ENCODE results near the gene ASCC1. TPM values are rescaled to one million over a fixed set of nuclear protein-coding genes. Genes with fewer than 3 reads are reported as not detected.

The ASCC1 gene
- total and polyA plus RNA-seq, 2 donors: 29.7 to 33.5 TPM

DNA sequence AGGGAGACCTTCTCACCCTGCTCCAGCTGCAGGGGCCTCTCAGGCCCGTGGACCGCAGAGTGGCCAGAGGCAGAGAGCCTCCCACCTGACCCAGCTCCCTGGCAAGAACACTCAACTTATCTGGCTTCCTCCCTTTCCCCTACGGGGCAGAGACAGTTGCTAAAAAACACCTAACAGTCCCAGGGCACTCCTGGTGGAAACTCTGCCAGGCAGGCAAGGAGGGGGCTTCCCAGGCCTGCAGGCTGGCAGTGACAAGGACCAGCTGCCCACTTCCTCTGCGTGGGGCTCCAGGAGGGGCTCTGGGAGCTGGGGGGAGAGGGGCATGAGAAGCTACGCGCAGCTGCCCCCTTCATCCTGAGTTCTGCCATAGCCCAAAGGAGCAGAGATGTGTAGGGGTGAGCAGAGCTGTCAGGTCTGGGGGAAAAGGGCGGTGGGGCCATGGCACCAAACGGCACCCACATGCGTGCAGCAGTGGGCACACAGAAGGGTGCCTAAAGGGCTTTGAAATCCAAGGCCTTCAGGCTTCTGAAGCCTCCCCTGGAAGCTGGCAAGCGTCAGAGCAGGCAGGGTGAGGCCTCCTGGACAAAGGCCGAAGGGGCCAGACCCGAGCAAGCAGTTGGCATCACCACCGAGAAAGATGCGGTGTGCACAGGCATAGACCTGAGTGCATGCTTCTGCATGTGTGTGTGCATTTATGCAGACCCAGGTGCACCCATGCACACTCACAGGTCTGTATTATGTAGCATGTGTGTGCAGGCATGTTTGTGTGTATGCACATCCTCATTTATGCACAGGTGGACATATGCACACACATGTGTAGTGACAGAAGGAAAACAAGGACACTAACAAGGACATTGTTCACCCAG lies 142.1 kb downstream of the ASCC1 start:
- DNase-seq (ENCODE audit: extremely low spot score): no peak
- H3K4me1 ChIP-seq (ENCODE audit: insufficient read depth): no peaks in the 10 kb centered on the region
- H3K27ac ChIP-seq (ENCODE audit: low read depth): no peak overlapping the region
- H3K36me3 ChIP-seq (ENCODE audit: insufficient read depth): no peaks in the 10 kb centered on the region
- no peak overlapping the region for H3K4me3 ChIP-seq (ENCODE audit: low read depth, low read length)
- WGBS: 77% methylated on average over 14 of the region's 14 CpGs

DNA sequence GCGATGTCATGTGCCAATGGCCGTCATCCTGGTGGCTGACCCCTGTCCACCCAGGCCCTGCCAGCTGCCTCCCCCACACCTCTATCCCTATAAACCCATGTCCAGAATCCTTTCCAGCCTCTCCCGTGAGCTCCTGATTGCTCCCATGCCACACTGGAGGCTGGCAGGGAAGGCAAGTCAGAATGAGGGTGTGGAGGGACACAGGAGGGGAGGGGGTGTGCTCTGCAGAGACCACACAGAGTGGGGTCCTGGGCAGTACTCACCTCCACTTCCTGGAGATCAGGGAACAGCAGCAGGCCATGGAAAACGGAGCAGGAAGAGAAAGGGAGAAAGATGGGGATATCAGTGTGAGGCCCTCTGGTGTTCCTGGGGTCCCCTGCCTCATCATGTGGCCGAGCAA lies 143.4 kb downstream of the ASCC1 start:
- no peak for DNase-seq (ENCODE audit: extremely low spot score)
- WGBS: 95% methylated on average over 5 of the region's 5 CpGs
- Histone ChIP-seq H3K36me3 (ENCODE audit: insufficient read depth) (no peaks in the 10 kb centered on the region), H3K4me1 (ENCODE audit: insufficient read depth) (no peaks in the 10 kb centered on the region), H3K4me3 (ENCODE audit: low read depth, low read length) (no peak overlapping the region), H3K27ac (ENCODE audit: low read depth) (no peak overlapping the region)

DNA sequence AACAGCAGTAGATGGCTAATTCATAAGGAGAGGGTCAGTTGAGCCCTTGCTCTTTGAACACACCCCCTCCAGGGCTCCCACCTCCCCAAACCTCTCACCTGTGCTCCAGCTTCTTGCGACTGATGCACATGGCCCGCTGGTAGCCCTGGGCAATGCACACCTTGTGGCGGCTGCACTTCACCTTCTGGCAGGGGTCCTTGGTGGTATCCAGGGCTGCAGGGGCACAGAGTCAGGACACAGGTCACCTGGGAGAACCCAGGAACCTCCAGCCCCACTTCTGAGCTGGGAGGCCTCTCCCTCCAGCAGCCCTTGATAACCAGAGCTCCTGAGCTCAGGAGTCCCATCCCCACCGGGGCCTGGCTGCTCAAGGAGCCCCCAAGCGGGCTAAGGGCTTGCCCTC lies 144.0 kb downstream of the ASCC1 start:
- H3K36me3 ChIP-seq (ENCODE audit: insufficient read depth): no peaks in the 10 kb centered on the region
- no peak overlapping the region for H3K4me3 ChIP-seq (ENCODE audit: low read depth, low read length)
- no peak overlapping the region for H3K27ac ChIP-seq (ENCODE audit: low read depth)
- 92% methylated on average over 5 of the region's 5 CpGs for WGBS
- no peaks in the 10 kb centered on the region for H3K4me1 ChIP-seq (ENCODE audit: insufficient read depth)
- no peak for DNase-seq (ENCODE audit: extremely low spot score)

DNA sequence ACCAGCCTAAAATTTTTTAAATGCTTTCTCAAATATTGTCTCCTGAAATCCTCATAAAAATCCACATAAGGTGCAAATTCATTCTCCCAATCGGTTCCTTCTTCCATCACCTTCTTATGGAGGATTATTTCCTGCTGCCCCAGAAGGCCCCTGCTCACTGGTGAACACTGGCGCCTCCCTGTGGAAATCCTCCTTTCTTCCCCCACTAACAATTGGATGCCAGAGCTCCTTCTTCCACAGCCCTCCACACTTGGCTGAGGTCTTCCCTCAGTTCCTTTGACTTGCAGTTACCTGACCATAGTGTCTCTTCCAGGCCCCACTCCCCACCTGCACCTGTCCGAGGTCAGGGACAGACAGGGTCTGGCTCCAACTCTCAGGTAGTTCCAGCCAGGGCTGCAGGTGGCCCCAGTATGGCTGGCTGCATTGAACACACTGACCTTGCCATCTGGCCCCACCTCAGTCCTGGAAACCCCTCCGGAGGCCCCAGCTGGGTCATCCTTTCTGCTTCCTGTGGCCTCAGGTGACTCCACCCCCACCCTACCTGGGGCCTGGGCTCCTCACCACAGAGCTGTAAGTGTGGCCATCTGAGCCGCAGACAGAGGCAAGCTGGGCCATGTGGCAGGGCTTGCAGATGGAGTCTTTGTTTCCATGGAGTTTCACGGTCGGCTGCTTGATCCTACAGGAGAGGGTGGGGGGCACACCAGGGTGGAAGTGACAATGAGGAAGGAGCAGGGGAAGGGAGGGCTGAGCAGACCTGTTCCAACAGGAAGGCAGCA lies 146.1 kb downstream of the ASCC1 start:
- H3K27ac ChIP-seq (ENCODE audit: low read depth): no peak overlapping the region
- H3K36me3 ChIP-seq (ENCODE audit: insufficient read depth): no peaks in the 10 kb centered on the region
- WGBS: 81% methylated on average over 7 of the region's 7 CpGs
- no peaks in the 10 kb centered on the region for H3K4me1 ChIP-seq (ENCODE audit: insufficient read depth)
- no peak overlapping the region for H3K4me3 ChIP-seq (ENCODE audit: low read depth, low read length)
- DNase-seq (ENCODE audit: extremely low spot score): no peak

DNA sequence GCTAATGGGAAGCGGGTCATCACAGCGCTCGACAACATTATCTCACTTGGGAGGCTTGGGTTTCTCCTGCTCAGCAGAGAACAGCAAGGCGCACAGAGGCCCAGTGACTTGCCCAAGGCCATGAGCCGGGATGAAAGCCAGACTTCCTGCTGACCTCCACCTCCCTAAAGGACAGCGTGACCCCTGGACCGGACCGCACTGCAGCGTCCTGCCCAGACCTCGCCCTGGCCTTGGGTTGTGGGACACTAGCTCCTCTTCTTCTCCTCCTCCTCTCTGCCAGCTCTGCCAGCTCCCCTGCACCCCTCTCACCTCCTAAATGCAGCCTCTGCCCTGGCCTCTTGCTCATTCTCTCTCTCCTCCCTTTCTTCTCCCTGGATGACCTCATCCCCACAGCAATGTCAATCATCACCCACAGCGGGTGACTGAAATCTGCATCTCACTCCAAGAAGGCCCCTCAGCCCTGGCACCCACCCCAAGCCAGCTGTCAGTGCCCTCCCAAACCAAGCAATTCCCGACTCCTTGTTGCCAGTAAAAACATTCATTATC lies 147.1 kb downstream of the ASCC1 start:
- 82% methylated on average over 12 of the region's 12 CpGs for WGBS
- no peak overlapping the region for H3K4me3 ChIP-seq (ENCODE audit: low read depth, low read length)
- no peak for DNase-seq (ENCODE audit: extremely low spot score)

DNA sequence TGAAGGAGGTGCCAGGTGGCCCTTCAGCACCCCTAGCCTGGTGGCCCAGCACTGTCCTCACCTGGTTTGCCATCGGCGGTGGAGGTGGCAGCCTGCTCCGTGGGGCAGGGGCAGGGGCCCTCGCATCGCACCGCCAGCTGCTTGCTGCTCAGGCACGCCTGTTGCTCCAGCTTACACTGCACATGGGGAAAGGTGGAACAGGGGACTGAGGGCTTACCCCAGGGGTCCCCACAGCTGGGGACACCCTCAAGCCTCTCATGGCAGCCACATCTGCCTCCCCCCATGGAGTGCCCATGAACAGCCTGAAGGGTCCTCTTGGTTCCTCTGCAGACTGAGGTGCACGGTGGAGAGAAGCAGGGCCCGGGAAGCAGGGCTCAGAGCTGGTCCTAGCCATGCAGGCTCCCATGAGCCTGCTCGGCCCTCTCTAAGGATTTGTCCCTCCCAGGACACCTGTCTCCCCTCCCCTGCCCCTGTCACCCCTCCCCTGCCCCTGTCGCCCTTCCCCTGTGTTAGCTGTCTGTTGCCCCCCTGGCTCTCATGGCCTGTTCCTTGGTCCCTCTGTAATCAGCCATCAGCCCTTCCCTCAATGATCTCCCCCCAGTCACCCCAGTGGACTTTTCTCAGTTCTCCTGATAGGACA lies 147.8 kb downstream of the ASCC1 start:
- no peak for DNase-seq (ENCODE audit: extremely low spot score)
- WGBS: 94% methylated on average over 11 of the region's 11 CpGs
- no peaks in the 10 kb centered on the region for H3K36me3 ChIP-seq (ENCODE audit: insufficient read depth)
- H3K4me1 ChIP-seq (ENCODE audit: insufficient read depth): no peaks in the 10 kb centered on the region
- no peak overlapping the region for H3K27ac ChIP-seq (ENCODE audit: low read depth)
- H3K4me3 ChIP-seq (ENCODE audit: low read depth, low read length): no peak overlapping the region

More for the DNA sequence above, 147.1 kb downstream of the ASCC1 start:
- Histone ChIP-seq H3K36me3 (ENCODE audit: insufficient read depth) (no peaks in the 10 kb centered on the region), H3K27ac (ENCODE audit: low read depth) (no peak overlapping the region), H3K4me1 (ENCODE audit: insufficient read depth) (no peaks in the 10 kb centered on the region)

DNA sequence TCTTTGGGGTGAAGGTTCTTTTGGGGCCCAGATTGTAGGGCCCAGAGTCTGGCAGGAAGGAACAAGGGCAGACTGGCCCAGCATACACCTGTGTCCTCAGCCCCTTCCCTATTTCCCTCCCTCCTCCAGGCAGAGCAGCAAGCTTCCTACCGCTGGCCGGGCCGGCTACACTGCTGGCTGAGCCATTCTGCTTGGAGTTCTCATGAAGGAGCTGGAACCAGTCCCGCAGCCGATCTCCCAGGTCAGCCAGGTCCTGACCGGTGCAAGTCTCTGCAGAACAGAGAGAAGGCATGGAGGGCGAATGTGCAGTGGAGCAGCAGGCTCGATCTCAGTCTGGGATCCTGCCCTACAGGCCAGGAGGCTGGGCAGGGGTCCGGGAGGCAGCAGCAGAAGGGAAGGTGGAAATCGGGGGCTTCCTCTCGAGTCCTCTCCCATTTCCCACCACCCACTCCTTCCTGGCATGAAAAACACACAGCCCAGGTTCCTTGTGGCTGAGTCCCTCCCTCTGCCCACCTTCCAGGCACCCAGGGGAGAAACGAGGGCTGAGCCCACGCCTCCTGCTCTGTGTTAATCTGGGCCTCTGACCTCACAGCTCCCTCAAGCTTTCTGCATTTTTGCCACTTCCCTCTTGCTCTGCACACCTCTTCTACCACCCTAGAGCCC lies 148.5 kb downstream of the ASCC1 start:
- no peak overlapping the region for H3K27ac ChIP-seq (ENCODE audit: low read depth)
- H3K4me1 ChIP-seq (ENCODE audit: insufficient read depth): no peaks in the 10 kb centered on the region
- no peak for DNase-seq (ENCODE audit: extremely low spot score)
- no peak overlapping the region for H3K4me3 ChIP-seq (ENCODE audit: low read depth, low read length)
- H3K36me3 ChIP-seq (ENCODE audit: insufficient read depth): no peaks in the 10 kb centered on the region
- 82% methylated on average over 13 of the region's 13 CpGs for WGBS

DNA sequence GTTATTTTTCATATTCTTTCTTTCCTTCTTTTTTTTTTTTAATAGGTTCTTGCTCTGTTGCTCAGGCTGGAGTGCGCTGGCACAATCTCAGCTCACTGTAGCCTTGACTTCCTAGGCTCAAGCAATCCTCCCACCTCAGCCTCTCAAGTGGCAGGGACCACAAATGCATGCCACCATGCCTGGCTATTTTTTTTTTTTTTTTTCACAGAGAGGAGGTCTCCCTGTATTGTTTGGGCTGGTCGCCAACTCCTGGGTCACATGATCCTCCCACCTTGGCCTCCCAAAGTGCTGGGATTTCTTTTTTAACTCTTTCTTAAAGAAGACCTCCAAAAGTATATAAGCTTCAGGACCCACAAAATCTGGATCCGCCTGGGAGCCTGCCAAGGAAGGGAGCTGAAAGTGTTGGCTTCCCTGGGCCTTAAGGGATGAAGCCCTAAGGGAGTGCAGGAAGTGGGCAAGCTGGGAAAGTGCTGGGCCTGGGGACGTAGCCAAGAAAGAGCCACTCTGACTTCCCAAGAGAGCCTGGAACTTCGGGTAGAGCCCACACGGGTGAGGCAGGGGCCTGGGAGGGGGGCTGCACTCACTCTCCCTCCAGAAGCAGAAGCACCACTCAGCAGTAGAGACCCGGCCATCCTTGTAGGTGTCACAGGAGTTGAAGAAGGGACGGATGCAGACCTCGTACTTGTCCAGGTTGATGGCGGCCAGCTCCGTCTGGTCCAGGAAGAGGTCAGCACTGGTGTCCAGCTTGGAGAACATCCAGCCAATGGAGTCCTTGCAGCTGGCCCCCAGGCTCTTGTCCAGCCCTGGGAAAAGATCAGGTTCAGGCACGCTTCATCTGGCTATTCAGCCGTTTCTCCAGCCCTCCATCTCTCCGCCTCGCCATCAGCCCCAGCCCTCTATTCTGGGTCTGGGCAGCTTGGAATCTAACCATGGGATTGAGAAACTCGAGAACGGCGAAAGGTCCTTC lies 149.5 kb downstream of the ASCC1 start:
- Histone ChIP-seq H3K4me1 (ENCODE audit: insufficient read depth) (no peaks in the 10 kb centered on the region), H3K36me3 (ENCODE audit: insufficient read depth) (no peaks in the 10 kb centered on the region), H3K27ac (ENCODE audit: low read depth) (no peak overlapping the region), H3K4me3 (ENCODE audit: low read depth, low read length) (no peak overlapping the region)
- WGBS: 61% methylated on average over 18 of the region's 18 CpGs
- no peak for DNase-seq (ENCODE audit: extremely low spot score)

DNA sequence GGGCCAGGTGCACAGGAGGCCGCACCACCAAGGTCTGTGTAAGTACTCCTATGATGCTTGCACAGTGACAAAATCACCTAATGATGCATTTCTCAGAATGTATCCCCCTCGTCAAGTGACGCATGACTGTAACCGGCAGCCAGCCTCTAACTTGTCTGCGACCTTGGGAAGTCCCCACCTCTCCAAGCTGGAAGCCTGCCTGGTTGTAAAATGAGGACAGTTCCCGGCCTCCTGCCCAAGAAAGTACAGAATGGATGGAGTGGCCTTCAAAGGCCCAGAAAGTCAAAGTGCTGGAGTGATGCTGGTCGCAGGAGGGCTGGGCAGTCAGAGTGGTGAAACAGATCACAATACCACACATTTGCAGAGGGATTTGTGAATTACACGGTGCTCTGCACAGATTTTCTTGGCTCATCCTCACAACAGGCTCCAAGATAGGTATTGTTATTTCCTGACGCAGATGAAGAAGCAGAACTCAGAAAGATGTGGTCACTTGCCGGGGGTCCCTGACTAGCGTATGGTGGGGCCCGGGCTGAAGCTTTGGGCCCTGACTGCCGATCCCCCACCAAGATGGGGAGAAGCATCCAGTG lies 150.5 kb downstream of the ASCC1 start:
- no peak for DNase-seq (ENCODE audit: extremely low spot score)
- Histone ChIP-seq H3K27ac (ENCODE audit: low read depth) (no peak overlapping the region), H3K4me1 (ENCODE audit: insufficient read depth) (no peaks in the 10 kb centered on the region), H3K36me3 (ENCODE audit: insufficient read depth) (no peaks in the 10 kb centered on the region), H3K4me3 (ENCODE audit: low read depth, low read length) (no peak overlapping the region)
- 82% methylated on average over 13 of the region's 13 CpGs for WGBS

DNA sequence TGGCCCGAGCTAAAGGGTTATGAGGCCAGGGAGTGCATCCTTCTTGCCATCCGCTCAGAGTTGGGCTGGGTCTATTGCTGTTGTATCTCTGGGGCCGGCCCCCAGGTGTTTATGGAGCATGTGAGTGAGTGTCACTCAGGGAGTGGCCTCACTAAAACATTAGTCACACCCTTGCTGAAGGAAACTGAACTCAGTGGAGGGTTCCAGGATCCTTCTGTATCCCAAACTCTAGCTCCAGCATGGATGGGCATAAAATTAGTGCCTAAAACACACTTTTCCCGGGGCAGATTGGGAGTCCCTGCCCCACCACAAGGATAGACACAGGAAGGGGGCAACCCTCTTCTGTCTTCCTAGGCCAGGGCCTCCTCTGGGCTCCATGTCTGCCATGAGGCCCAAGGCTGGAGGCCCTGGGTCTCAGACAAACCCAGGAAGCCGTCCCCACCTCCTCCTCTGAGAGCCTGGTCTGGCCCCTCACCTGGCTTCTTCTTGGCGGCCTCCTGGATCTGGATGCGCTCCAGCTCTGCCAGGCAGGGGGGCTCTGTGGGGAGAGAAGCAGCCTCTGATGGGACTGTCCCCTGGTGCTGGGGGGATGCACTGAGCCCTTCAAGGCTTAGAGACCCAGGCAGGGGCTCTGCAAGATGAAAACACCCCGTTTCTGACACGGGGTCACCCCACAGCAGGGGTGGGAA lies 152.2 kb downstream of the ASCC1 start:
- H3K27ac ChIP-seq (ENCODE audit: low read depth): no peak overlapping the region
- DNase-seq (ENCODE audit: extremely low spot score): no peak
- H3K36me3 ChIP-seq (ENCODE audit: insufficient read depth): no peaks in the 10 kb centered on the region
- no peak overlapping the region for H3K4me3 ChIP-seq (ENCODE audit: low read depth, low read length)
- 87% methylated on average over 9 of the region's 9 CpGs for WGBS
- H3K4me1 ChIP-seq (ENCODE audit: insufficient read depth): no peaks in the 10 kb centered on the region

DNA sequence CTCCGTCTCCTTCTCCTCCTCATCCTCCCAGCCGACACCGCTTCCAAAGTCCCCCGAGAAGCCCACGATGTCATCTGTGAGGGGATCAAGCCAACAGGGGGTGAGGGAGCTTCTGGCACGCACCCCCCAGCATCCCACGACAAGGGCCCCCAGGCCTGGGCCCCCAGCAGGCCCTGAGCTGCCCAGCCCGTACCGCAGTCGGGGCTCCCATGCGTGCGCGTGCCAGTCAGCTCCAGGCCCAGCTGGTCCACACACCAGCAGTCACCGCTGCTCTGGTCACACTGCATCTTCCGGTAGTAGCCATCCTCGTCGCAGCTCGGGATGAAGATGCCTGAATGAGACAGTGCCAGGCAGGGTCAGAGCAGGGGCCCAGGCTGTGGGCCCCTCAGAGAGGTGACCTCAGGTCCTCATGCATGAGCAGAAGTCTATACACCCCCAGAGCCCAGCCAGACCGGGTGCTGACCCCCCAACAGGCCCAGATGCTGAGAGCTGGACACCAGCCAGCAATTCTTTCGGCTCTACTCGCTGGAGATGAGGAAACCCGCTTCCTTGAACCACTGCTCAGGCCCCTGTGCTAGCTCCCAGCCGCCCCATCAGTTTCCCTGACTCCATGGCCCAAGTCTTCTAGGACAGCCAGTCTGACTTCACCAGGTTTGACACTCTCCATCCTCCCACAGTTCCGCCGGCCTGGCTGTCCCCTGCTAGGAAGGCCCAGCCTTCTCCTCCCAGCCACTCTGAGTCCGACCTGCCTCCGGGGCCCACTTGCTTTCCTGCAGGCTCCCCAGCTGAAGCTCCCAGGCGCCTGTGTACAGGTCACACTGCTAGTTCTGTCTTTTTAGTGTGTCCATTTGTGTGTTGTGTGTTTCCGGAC lies 153.0 kb downstream of the ASCC1 start:
- 93% methylated on average over 29 of the region's 29 CpGs for WGBS
- Histone ChIP-seq H3K36me3 (ENCODE audit: insufficient read depth) (no peaks in the 10 kb centered on the region), H3K4me1 (ENCODE audit: insufficient read depth) (no peaks in the 10 kb centered on the region), H3K4me3 (ENCODE audit: low read depth, low read length) (no peak overlapping the region), H3K27ac (ENCODE audit: low read depth) (no peak overlapping the region)
- no peak for DNase-seq (ENCODE audit: extremely low spot score)
